K562 (cell line): ENCODE results near the gene NDFIP1. TPM values are rescaled to one million over a fixed set of nuclear protein-coding genes. Genes with fewer than 3 reads are reported as not detected.

Source experiments
- CBFA2T2 ChIP-seq: fragments of 450-650 bp; conservative IDR thresholded peaks from 2 replicates; pipeline ENCODE4 v1.6.1; 2017; ENCODE audit warnings: mild to moderate bottlenecking
- GATAD2A ChIP-seq: fragments of 450-650 bp; IDR thresholded peaks from 2 replicates; pipeline ENCODE4 v1.6.1; 2017
- HIVEP1 ChIP-seq: fragments of 250-450 bp; sonication (Bioruptor Pico); IDR thresholded peaks from 2 replicates; pipeline ENCODE4 v1.4.0; 2020; ENCODE audit warnings: mild to moderate bottlenecking
- L3MBTL2 ChIP-seq: fragments of 450-650 bp; IDR thresholded peaks from 2 replicates; pipeline ENCODE4 v1.6.1; 2016; ENCODE audit warnings: mild to moderate bottlenecking, moderate library complexity
- MXI1 ChIP-seq: IDR thresholded peaks from 2 replicates; pipeline ENCODE4 v1.6.1; 2011; ENCODE audit warnings: low read depth, mild to moderate bottlenecking, improper control_type of control experiment, low read length
- NCOR1 ChIP-seq: fragments of 450-650 bp; IDR thresholded peaks from 2 replicates; pipeline ENCODE4 v1.6.1; 2016; ENCODE audit warnings: mild to moderate bottlenecking, moderate library complexity
- TCFL5 ChIP-seq: fragments of 250-450 bp; sonication (Bioruptor Pico); conservative IDR thresholded peaks from 2 replicates; pipeline ENCODE4 v1.6.1; 2021; ENCODE audit warnings: mild to moderate bottlenecking, moderate library complexity, matching md5 sums
- THRAP3 ChIP-seq: fragments of 450-650 bp; IDR thresholded peaks from 2 replicates; pipeline ENCODE4 v1.6.1; 2016; ENCODE audit warnings: mild to moderate bottlenecking, inconsistent platforms, borderline replicate concordance
- XRCC4 ChIP-seq: IDR thresholded peaks from one replicate; pipeline ENCODE4 v1.6.1; 2011; ENCODE audit not compliant: insufficient read depth, insufficient read length; ENCODE audit errors: extremely low read depth
- ZNF79 ChIP-seq: fragments of 250-450 bp; sonication (Bioruptor Pico); IDR thresholded peaks from 2 replicates; pipeline ENCODE4 v1.4.0; 2020; ENCODE audit warnings: low read depth, mild to moderate bottlenecking, moderate library complexity
- ZZZ3 ChIP-seq: fragments of 450-650 bp; IDR thresholded peaks from 2 replicates; pipeline ENCODE4 v1.6.1; 2016; ENCODE audit warnings: antibody characterized with exemption, mild to moderate bottlenecking, moderate library complexity
- polyA plus RNA-seq, 8 experiments: library from polyadenylated mRNA; depleted of rRNA in 4 of 8; stranded (reverse) in 5 of 8; unstranded in 3 of 8; fragments of >200 nt; fragmentation: Nextera tagmentation in 2 of 8; fragmentation: Illumina TruSeq in 1 of 8; extraction: Ambion mirVana in 2 of 8; extraction: Trizol in 1 of 8; gene quantifications; 2 replicates each; pipeline versions ENCODE4 v1.2.1 to v1.2.3, GENCODE V29; 2011 to 2014; ENCODE audit warnings: inconsistent platforms in 1 of 8, missing spikeins in 1 of 8
- total RNA-seq, 7 experiments: library from RNA; depleted of rRNA in 6 of 7; stranded (reverse); fragments of >200 nt in 6 of 7; fragmentation: Illumina TruSeq in 2 of 7; extraction: Trizol in 2 of 7; gene quantifications; 2 replicates each; pipeline versions ENCODE4 v1.2.1 to v1.2.3, GENCODE V29; 2011 to 2021; ENCODE audit warnings: low replicate concordance in 1 of 7
- TF ChIP-seq, protein P1 (sequence below): fragments of 150-350 bp; IDR thresholded peaks from 2 replicates; pipeline ENCODE4 v1.6.1; 2014; ENCODE audit warnings: low read depth, mild to moderate bottlenecking, low read length, borderline replicate concordance
- TF ChIP-seq, protein P2 (sequence below): fragments of 450-650 bp; formaldehyde crosslinking; IDR thresholded peaks from 2 replicates; pipeline ENCODE4 v1.4.0; 2020; ENCODE audit warnings: mild to moderate bottlenecking, mixed read lengths
- TF ChIP-seq, protein P3 (sequence below): fragments of 450-650 bp; formaldehyde crosslinking; IDR thresholded peaks from 2 replicates; pipeline ENCODE4 v1.4.0; 2022; ENCODE audit warnings: missing genetic modification characterization
- TF ChIP-seq, protein P4 (sequence below): fragments of 250-450 bp; sonication (Bioruptor Pico); IDR thresholded peaks from 2 replicates; pipeline ENCODE4 v1.4.0; 2020; ENCODE audit warnings: borderline replicate concordance

The NDFIP1 gene
- total and polyA plus RNA-seq, 9 of the 15 experiments (the other 6 are each of a cell fraction or from before 2014, with no cell fraction given): 5.3 to 37.5 (median 31.9) TPM

DNA sequence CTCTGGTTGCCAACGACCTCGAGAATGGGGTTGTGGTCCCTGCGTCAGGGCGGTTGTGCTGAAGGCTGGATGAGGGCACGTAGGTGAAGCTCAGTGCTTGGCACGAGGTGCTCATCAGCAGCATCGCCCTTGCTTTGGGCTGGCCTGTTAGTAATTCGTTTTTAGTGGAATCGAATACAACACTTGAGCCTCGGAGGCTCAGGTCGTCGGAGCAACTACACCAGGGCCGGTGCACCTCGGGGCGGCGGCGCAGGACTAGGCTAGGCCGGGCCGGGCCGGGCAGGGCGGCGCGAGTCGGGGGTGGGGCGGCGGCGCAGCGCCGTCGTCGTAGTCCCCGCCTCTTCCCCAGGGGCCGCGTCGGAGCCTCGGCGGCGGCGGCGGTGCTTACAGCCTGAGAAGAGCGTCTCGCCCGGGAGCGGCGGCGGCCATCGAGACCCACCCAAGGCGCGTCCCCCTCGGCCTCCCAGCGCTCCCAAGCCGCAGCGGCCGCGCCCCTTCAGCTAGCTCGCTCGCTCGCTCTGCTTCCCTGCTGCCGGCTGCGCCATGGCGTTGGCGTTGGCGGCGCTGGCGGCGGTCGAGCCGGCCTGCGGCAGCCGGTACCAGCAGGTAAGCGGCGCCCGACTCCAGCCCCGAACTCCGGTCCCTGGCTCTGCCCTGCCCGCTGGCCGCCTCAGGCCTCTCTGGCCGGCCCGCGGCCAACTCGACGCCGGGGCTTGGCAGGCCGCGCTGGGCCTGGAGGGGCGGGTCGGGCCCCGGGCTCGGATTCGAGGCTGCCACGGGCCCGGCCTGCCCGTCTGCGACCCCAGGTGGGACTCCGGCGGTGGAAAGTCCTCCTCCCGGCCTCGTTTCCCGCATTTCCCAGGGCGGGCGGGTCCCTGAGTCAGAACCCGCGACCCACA is at the start of gene NDFIP1 (continued):
- TF ChIP-seq THRAP3 (no peak), MXI1 (no peak), NCOR1 (no peak), GATAD2A (no peak), ZNF79 (CRISPR knock-in tag) (no peak), XRCC4 (no peak), HIVEP1 (no peak), L3MBTL2 (peak; percentile 88), TCFL5 (CRISPR knock-in tag) (no peak), ZZZ3 (no peak), CBFA2T2 (no peak)
- TF ChIP-seq, protein P1, sequence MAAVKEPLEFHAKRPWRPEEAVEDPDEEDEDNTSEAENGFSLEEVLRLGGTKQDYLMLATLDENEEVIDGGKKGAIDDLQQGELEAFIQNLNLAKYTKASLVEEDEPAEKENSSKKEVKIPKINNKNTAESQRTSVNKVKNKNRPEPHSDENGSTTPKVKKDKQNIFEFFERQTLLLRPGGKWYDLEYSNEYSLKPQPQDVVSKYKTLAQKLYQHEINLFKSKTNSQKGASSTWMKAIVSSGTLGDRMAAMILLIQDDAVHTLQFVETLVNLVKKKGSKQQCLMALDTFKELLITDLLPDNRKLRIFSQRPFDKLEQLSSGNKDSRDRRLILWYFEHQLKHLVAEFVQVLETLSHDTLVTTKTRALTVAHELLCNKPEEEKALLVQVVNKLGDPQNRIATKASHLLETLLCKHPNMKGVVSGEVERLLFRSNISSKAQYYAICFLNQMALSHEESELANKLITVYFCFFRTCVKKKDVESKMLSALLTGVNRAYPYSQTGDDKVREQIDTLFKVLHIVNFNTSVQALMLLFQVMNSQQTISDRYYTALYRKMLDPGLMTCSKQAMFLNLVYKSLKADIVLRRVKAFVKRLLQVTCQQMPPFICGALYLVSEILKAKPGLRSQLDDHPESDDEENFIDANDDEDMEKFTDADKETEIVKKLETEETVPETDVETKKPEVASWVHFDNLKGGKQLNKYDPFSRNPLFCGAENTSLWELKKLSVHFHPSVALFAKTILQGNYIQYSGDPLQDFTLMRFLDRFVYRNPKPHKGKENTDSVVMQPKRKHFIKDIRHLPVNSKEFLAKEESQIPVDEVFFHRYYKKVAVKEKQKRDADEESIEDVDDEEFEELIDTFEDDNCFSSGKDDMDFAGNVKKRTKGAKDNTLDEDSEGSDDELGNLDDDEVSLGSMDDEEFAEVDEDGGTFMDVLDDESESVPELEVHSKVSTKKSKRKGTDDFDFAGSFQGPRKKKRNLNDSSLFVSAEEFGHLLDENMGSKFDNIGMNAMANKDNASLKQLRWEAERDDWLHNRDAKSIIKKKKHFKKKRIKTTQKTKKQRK: no peak
- TF ChIP-seq, protein P2, sequence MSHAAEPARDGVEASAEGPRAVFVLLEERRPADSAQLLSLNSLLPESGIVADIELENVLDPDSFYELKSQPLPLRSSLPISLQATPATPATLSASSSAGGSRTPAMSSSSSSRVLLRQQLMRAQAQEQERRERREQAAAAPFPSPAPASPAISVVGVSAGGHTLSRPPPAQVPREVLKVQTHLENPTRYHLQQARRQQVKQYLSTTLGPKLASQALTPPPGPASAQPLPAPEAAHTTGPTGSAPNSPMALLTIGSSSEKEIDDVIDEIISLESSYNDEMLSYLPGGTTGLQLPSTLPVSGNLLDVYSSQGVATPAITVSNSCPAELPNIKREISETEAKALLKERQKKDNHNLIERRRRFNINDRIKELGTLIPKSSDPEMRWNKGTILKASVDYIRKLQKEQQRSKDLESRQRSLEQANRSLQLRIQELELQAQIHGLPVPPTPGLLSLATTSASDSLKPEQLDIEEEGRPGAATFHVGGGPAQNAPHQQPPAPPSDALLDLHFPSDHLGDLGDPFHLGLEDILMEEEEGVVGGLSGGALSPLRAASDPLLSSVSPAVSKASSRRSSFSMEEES (CRISPR knock-in tag): no peak
- TF ChIP-seq, protein P3, sequence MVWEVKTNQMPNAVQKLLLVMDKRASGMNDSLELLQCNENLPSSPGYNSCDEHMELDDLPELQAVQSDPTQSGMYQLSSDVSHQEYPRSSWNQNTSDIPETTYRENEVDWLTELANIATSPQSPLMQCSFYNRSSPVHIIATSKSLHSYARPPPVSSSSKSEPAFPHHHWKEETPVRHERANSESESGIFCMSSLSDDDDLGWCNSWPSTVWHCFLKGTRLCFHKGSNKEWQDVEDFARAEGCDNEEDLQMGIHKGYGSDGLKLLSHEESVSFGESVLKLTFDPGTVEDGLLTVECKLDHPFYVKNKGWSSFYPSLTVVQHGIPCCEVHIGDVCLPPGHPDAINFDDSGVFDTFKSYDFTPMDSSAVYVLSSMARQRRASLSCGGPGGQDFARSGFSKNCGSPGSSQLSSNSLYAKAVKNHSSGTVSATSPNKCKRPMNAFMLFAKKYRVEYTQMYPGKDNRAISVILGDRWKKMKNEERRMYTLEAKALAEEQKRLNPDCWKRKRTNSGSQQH (CRISPR knock-in tag): no peak
- TF ChIP-seq, protein P4, sequence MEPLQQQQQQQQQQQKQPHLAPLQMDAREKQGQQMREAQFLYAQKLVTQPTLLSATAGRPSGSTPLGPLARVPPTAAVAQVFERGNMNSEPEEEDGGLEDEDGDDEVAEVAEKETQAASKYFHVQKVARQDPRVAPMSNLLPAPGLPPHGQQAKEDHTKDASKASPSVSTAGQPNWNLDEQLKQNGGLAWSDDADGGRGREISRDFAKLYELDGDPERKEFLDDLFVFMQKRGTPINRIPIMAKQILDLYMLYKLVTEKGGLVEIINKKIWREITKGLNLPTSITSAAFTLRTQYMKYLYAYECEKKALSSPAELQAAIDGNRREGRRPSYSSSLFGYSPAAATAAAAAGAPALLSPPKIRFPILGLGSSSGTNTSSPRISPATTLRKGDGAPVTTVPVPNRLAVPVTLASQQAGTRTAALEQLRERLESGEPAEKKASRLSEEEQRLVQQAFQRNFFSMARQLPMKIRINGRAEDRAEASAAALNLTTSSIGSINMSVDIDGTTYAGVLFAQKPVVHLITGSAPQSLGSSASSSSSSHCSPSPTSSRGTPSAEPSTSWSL (CRISPR knock-in tag): no peak
